HepG2 (cell line): ENCODE data around the gene ZNF554. TPM values are rescaled to one million over a fixed set of nuclear protein-coding genes. Genes with fewer than 3 reads are reported as not detected.
A peak's percentile ranks its signal among the peaks of the same experiment; 100 is the strongest.

Experiments used
- DMTF1 ChIP-seq: sonication (generic); formaldehyde crosslinking; IDR thresholded peaks from 2 replicates; pipeline ENCODE4 v1.4.0; 2020; ENCODE audit warnings: mild to moderate bottlenecking, missing genetic modification reagents
- EHMT2 ChIP-seq: fragments of 200-600 bp; sonication (generic); IDR thresholded peaks from 2 replicates; pipeline ENCODE4 v1.7.0; 2017; ENCODE audit warnings: antibody characterized with exemption, low read depth, low read length, borderline replicate concordance
- FOSL2 ChIP-seq: sonication (generic); formaldehyde crosslinking; IDR thresholded peaks from 2 replicates; pipeline ENCODE4 v1.4.0; 2020; ENCODE audit warnings: missing genetic modification reagents
- GATA4 ChIP-seq: sonication (generic); IDR thresholded peaks from 2 replicates; pipeline ENCODE4 v1.6.1; 2016; ENCODE audit warnings: antibody characterized with exemption, low read depth, borderline replicate concordance
- HMG20B ChIP-seq: conservative IDR thresholded peaks from 2 replicates; pipeline ENCODE4 v1.6.1; 2016; ENCODE audit warnings: missing genetic modification reagents, missing compliant biosample characterization
- HNRNPH1 ChIP-seq: fragments of 200-400 bp; formaldehyde crosslinking; optimal IDR thresholded peaks from 2 replicates; pipeline ENCODE3; 2017; ENCODE audit warnings: mild to moderate bottlenecking, low read depth, low read length
- KDM6A ChIP-seq: IDR thresholded peaks from 2 replicates; pipeline ENCODE4 v1.6.1; 2016; ENCODE audit warnings: low read depth
- KLF12 ChIP-seq: sonication (generic); formaldehyde crosslinking; IDR thresholded peaks from 2 replicates; pipeline ENCODE4 v1.4.0; 2020; ENCODE audit warnings: missing genetic modification reagents, borderline replicate concordance
- SIX4 ChIP-seq: sonication (generic); formaldehyde crosslinking; IDR thresholded peaks from 2 replicates; pipeline ENCODE4 v1.4.0; 2020; ENCODE audit warnings: missing genetic modification reagents
- SKIL ChIP-seq: sonication (generic); formaldehyde crosslinking; IDR thresholded peaks from 2 replicates; pipeline ENCODE4 v1.8.0; 2022; ENCODE audit warnings: missing genetic modification reagents, mild to moderate bottlenecking, moderate library complexity, borderline replicate concordance
- SYNCRIP ChIP-seq: fragments of 200-400 bp; formaldehyde crosslinking; IDR thresholded peaks from 2 replicates; pipeline ENCODE4 v1.6.1; 2018; ENCODE audit warnings: mild to moderate bottlenecking, low read depth, low read length; ENCODE audit not compliant: insufficient read depth
- ZBTB49 ChIP-seq: sonication (generic); formaldehyde crosslinking; IDR thresholded peaks from 2 replicates; pipeline ENCODE4 v1.4.0; 2020; ENCODE audit warnings: missing genetic modification reagents, borderline replicate concordance
- ZEB1 ChIP-seq: IDR thresholded peaks from 2 replicates; pipeline ENCODE4 v1.6.1; 2012; ENCODE audit warnings: mild to moderate bottlenecking, low read depth, inconsistent platforms; ENCODE audit not compliant: insufficient replicate concordance
- ZFAT ChIP-seq: sonication (generic); formaldehyde crosslinking; conservative IDR thresholded peaks from 2 replicates; pipeline ENCODE4 v1.8.1; 2023; ENCODE audit warnings: missing genetic modification reagents, inconsistent platforms
- ZFP82 ChIP-seq: sonication (generic); formaldehyde crosslinking; IDR thresholded peaks from 2 replicates; pipeline ENCODE4 v1.5.1; 2020; ENCODE audit warnings: mild to moderate bottlenecking, missing genetic modification reagents, borderline replicate concordance
- ZFYVE20 ChIP-seq: sonication (generic); formaldehyde crosslinking; IDR thresholded peaks from 2 replicates; pipeline ENCODE4 v1.8.0; 2023; ENCODE audit warnings: low read depth, mild to moderate bottlenecking, moderate library complexity, missing genetic modification reagents, borderline replicate concordance
- ZNF501 ChIP-seq: sonication (generic); formaldehyde crosslinking; IDR thresholded peaks from 2 replicates; pipeline ENCODE4 v1.5.1; 2020; ENCODE audit warnings: mild to moderate bottlenecking, moderate library complexity, missing genetic modification reagents
- ZNF549 ChIP-seq: sonication (generic); formaldehyde crosslinking; IDR thresholded peaks from 2 replicates; pipeline ENCODE4 v1.5.0; 2020; ENCODE audit warnings: missing genetic modification reagents
- ZNF580 ChIP-seq: IDR thresholded peaks from 2 replicates; pipeline ENCODE4 v1.6.1; 2016; ENCODE audit warnings: low read depth, borderline replicate concordance
- ZNF616 ChIP-seq: sonication (generic); formaldehyde crosslinking; IDR thresholded peaks from 2 replicates; pipeline ENCODE4 v1.5.0; 2020; ENCODE audit warnings: low read depth, mild to moderate bottlenecking, missing genetic modification reagents
- polyA plus RNA-seq, 8 experiments: library from polyadenylated mRNA; depleted of rRNA in 3 of 8; stranded (reverse) in 7 of 8; unstranded in 1 of 8; fragments of >200 nt; fragmentation: Illumina TruSeq in 4 of 8; extraction: Trizol in 4 of 8; gene quantifications; 2 replicates each; pipeline versions ENCODE4 v1.2.1 to v1.2.3, GENCODE V29; 2011 to 2016; ENCODE audit warnings: low read depth in 4 of 8, missing spikeins in 1 of 8, mixed read lengths in 1 of 8; ENCODE audit not compliant: insufficient read depth in 1 of 8
- total RNA-seq, 5 experiments: library from RNA; depleted of rRNA; stranded (reverse); fragments of >200 nt; fragmentation: Illumina TruSeq; extraction: Trizol; gene quantifications; 2 replicates each; pipeline ENCODE4 v1.2.3, GENCODE V29; 2016; ENCODE audit warnings: low read depth in 1 of 5

ZNF554 gene
- total and polyA plus RNA-seq, 2 of the 13 experiments (the other 11 are each of a cell fraction or from before 2014, with no cell fraction given) = 2.2 to 2.7 TPM

- TF ChIP-seq SYNCRIP = no peak
- peak; percentile 80 for TF ChIP-seq KLF12
- TF ChIP-seq EHMT2 = no peak
- TF ChIP-seq SKIL (CRISPR knock-in tag) = peak; percentile 59; the same call in 1 of the 2 replicates
- peak; percentile 91 for TF ChIP-seq ZFAT (CRISPR knock-in tag)
- TF ChIP-seq ZFP82 (CRISPR knock-in tag) = peak; percentile 75; the same call in 1 of the 2 replicates
- TF ChIP-seq ZFYVE20 (CRISPR knock-in tag) = no peak
- TF ChIP-seq GATA4 = no peak
- TF ChIP-seq ZEB1 = no peak
- TF ChIP-seq ZNF501 (CRISPR knock-in tag) = peak; percentile 94
- TF ChIP-seq FOSL2 (CRISPR knock-in tag) = peak; percentile 58
- peak; percentile 81; the same call in 1 of the 2 replicates for TF ChIP-seq ZBTB49 (CRISPR knock-in tag)
- TF ChIP-seq ZNF549 (CRISPR knock-in tag) = no peak
- TF ChIP-seq KDM6A = no peak
- TF ChIP-seq ZNF580 (CRISPR knock-in tag) = peak; percentile 93
- TF ChIP-seq ZNF616 (CRISPR knock-in tag) = peak; percentile 96
- no peak; the same call in 1 of the 2 replicates for TF ChIP-seq SIX4 (CRISPR knock-in tag)
- TF ChIP-seq DMTF1 (CRISPR knock-in tag) = no peak
- TF ChIP-seq HNRNPH1 = no peak
- TF ChIP-seq HMG20B (CRISPR knock-in tag) = no peak
Measured at GRCh38 chr19:2782936-2783780, 36.5 kb upstream of the ZNF554 start, which contains the start of gene SGTA (continued).
